Stimulated activated CD4-positive, alpha-beta T cell treated with anti-CD3 and anti-CD28 coated beads, Interleukin-4, amount 100 ng/mL, for 4 hours (primary cell): ENCODE data around the gene PLXNB1.
"Not testable (repeated sequence)": the region's sequence is repeated elsewhere in the genome, so short reads cannot be mapped to it uniquely, and the experiment has no call there.

ENCODE experiments used
- DNase-seq, 2 experiments: peaks; one replicate each; pipeline ENCODE4 v3.0.0-alpha.2; 2020

PLXNB1 gene

GRCh38 chr3:48465237-48465530, 35.3 kb upstream of the PLXNB1 start:
- DNase-seq, result no peak

- DNase-seq, result no peak
These were observed 34.9 kb upstream of the PLXNB1 start for GRCh38 chr3:48464713-48465221.

DNA sequence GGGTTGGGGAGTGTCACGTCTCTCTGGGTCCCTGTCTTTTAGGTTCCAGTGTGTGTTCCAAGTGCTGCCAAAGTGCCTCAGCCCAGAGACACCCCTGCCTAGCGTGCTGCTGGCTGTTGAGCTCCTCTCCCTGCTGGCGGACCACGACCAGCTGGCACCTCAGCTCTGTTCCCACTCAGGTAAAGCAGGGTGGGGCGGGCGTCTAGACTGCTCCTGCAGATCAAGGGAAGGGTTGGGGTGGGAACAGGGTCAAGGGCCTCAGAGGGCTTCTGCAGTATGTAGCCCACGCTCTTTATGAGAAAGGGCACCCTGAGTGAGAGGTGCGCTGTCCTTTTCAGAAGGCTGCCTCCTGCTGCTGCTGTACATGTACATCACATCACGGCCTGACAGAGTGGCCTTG, 33.8 kb upstream of the PLXNB1 start:
- no peak for DNase-seq

DNA sequence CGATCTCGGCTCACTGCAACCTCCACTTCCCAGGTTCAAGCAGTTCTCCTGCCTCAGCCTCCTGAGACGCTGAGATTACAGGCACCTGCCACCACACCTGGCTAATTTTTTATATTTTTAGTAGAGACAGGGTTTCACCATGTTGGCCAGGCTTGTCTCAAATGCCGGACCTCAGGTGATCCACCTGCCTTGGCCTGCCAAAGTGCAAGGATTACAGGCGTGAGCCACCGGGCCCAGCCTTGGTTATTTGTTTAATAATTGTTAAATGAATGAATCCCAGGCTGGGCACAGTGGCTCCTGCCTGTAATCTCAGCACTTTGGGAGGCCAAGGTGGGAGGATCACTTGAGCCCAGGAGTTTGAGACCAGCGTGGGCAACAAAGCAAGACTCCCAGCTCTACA, 31.9 kb upstream of the PLXNB1 start:
- DNase-seq, result not testable (repeated sequence)

DNA sequence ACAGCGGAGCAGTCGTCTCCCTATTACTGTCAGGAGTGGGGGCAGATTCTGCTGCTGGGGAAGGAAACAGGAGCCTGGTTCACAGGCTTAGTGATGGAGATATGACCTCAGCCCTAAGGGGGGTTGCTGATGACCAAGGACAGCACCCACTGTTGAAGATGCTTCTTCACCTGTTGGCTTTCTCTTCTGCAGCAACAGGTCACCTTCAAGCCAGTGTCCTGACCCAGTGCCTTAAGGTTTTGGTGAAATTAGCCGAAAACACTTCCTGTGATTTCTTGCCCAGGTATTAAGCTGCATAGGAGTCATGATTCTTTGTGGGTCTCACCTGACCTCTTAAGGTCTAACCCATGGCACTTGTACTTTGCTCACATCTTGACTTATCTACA, 30.6 kb upstream of the PLXNB1 start:
- no peak for DNase-seq

GRCh38 chr3:48459773-48460516, 30.1 kb upstream of the PLXNB1 start:
- DNase-seq, result no peak

DNA sequence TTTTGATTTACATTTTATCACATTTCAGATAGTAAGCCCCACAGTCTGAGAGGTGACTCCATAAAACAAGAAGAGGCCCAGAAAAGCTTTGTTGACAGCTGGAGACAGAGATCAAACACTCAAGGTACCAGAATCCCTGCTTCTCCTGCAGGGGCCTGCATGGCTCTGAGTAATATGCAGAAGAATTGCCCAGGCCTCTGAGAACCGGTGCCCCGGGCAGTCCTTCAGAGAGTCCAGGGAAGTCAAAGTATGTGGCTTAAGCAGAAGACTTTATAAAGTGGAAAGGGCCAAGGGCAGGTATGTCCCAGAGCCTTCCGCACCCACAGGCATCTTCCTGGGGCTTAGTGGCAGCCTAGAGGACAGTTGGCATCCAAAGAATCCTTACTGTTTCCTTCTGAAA, 29.4 kb upstream of the PLXNB1 start:
- no peak for DNase-seq

DNA sequence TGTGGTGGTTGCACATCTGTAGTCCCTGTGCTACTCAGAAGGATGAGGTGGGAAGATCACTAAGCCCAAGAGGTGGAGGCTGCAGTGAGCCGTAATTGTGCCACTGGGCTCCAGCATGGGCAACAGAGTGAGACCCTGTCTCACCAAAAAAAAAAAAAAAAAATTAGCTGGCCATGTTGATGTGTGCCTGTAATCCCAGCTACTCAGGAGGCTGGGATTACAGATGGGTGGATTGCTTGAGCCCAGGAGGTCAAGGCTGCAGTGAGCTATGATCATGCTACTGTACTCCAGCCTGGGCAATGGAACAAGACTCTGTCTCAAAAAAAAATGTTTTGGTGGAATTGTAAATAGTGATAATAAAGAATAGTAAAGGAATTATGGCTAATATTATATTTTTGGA, 26.6 kb upstream of the PLXNB1 start:
- no peak for DNase-seq

- no peak for DNase-seq
These were observed 21.4 kb upstream of the PLXNB1 start for GRCh38 chr3:48451270-48451669.

GRCh38 chr3:48446425-48447193, 16.7 kb upstream of the PLXNB1 start, which contains the start of gene ATRIP:
Gene ATRIP, plus strand, starts transcription at chr3:48446737. Its CDS starts 109 bp downstream, at chr3:48446846.
- DNase-seq, result peak; percentile 80 to 85

DNA sequence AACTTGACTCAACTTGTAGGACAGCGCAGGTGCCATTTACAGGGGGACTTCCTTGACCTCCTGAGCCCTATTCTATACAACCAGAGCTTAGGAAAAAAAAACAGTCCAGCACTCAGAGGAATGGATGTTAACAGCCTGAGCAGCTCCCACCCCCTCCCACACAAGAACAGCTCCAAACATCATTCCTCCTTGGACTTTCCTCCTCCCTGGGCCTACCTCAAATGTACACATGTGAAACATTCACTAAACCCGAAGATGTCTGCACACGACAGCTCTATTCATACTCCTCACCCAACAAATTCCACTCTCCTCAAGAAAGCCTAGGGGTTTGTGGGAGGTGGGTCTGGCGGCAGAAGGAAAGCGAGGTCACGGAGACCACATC, 16.1 kb upstream of the PLXNB1 start:
- no peak for DNase-seq

GRCh38 chr3:48445277-48445882, 15.5 kb upstream of the PLXNB1 start:
- no peak for DNase-seq

- no peak for DNase-seq
These were observed 12.1 kb upstream of the PLXNB1 start for GRCh38 chr3:48441940-48442339.

GRCh38 chr3:48440590-48440958, 10.7 kb upstream of the PLXNB1 start:
- DNase-seq, result no peak

DNA sequence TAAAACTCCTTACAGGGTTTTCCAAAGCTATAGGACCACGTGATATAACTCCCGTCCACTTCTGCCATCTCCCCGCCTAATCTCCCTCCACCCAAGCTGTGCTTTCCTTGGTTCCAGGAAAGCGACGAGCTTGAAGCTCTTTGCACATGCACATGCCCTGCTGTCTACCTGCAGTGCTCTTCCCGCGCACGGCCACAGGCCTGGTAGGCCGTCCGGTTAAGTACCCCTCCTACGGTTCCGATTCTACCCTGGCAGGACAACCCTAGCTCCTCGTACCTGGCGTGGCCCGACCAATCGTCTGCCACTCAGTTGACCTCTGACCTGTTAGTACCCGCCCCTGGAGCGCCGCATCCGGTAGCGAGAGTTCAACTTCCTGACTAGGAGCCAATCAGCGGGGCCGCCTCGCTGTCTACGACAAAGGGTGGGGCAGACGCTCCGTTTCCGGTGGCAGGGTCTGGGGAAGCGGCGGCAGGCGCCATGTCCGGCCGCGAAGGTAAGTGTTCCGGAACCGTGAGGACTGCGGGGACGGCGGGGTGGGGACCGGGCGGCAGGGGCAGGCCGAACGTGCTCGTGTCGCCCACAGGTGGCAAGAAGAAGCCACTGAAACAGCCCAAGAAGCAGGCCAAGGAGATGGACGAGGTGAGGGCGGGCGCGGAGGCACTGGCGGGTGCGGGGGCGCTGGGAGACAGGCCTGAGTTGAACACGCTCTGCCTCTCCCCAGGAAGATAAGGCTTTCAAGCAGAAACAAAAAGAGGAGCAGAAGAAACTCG, 10.1 kb upstream of the PLXNB1 start, which contains the start of the genes CCDC51 and TMA7:
TSS of gene CCDC51 (minus strand) at position 300 of the 770 bp plus-strand sequence. CDS start 4,991 bp downstream, outside the sequence.
TSS of gene TMA7 (plus strand) at position 438 of the 770 bp plus-strand sequence. CDS start at position 478, 40 bp downstream.
- DNase-seq, result peak; percentile 96 to 98

DNA sequence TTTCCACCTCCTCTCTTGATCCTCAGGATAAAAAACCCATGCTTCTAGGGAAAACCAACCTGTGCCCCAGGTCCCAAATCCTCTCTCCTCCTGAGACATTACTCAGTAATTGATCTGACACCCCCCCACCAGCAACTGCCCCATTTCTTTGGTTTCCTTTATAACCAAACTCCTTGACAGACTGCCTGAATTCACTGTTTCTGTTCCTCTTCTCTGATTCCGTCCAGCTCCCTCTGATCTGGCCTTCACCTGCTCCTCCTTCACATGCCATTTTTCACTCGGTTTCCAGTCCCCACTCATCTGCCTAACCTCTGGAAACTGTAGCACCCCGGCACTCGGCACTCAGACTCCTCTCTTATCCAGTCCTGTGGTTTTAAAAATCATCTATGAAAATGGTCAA, 7.9 kb upstream of the PLXNB1 start:
- no peak for DNase-seq

DNA sequence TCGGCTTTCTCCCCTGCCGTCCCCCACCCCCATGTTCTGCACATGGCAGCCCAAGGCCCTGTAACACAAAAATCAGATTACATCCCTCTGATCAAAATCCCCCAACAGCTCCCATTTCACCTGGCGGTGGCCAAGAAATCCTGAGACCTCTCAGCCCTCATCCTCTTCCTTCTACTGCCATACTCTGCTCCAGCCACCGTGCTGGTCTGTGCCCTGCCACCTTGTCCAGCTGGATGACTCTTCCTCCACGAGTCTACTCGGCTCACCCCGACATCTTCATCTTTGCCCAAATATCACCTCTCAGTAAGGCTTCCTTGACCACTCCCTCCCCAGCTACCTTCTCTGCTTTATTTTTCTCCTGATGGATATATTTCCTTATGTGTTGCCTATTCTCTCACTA, 7.0 kb upstream of the PLXNB1 start:
- no peak for DNase-seq

GRCh38 chr3:48436477-48436787, 6.5 kb upstream of the PLXNB1 start:
- DNase-seq, result no peak

DNA sequence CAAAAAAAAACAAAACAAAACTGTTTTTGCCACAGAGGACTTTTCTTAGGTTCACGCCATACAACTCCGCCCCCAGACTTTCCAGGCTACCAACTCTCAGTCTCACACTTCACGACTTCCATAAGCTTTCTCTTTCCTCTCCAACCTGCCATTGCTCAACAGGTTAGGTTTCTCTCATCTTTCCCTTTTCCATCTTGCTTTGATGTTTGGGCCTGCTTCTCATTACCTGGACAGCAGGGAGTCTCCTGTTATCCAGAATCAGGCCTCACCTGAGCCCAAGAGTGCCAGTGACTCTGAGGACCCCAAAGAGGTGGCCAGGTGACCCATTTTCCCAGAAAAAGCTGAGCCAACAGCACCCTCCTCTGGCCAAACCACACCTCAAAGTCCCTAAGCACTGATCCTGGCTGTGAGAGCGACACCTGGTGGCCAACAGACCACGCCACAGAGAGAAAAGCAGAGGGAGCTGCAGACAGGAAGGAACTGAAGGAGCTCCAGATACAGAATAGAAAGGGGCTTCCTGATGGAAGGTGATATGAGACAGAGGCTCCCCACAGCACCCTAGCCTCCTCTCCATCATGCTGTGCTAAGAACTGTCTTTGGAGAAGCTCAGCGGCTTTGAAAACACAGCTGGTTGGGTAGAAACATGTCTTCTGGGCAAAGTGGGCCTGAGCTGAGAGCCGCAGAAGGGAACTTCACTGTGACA, 6.0 kb upstream of the PLXNB1 start:
- DNase-seq, result peak; percentile 77 to 80

GRCh38 chr3:48435223-48435595, 5.3 kb upstream of the PLXNB1 start:
- no peak for DNase-seq

DNA sequence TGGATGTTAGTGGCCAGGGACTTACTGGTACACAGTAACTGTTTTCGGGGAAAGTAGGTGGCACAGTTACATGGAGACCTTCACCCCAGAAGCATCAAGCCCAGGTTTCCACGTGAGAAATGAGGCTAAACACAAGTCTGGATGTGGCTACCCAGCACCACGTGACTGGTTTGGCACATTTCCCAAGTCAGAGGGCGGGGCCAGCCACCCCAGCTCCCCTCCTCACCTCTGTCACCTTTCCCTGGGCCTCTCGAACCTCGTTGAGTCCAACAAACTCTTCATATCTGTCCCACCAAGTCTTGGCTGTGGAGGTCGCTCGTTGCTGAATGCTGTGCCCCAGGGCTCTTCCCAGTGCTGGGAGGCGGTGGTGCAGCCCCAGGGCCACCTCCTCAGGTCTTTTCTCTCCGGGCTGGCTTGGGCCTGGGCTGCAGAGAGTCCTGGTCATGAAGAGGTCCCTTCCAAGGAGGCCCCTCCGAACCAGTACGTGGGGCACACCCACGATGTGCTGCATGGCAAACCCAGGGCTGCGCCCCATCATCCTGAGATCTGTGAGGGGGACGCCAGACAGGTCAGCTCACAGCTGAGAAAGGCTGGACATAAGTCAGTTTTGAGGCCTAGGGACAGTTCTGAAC, 4.8 kb upstream of the PLXNB1 start:
- DNase-seq, result no peak
